D721Med (cell line): ENCODE data around the gene ARHGEF12.

ENCODE experiments used
- DNase-seq: peaks from one replicate; pipeline ENCODE4 v3.0.0; 2011; ENCODE audit warnings: low spot score; ENCODE audit not compliant: insufficient read length
- FAIRE-seq: peaks from 2 replicates; lab custom pipeline; 2011; peaks lifted over from hg19 to GRCh38; lab: Jason Lieb, UNC
- CTCF ChIP-seq: IDR thresholded peaks from 2 replicates; pipeline ENCODE4 v1.5.1; 2012; ENCODE audit warnings: mild to moderate bottlenecking, control low read depth; ENCODE audit not compliant: insufficient read depth; ENCODE audit errors: missing control alignments

The ARHGEF12 gene

GRCh38 chr11:120484722-120485121, 148.5 kb downstream of the ARHGEF12 start:
- FAIRE-seq (no peak), DNase-seq (no peak)
- TF ChIP-seq CTCF = no peak

GRCh38 chr11:120486138-120486537, 149.9 kb downstream of the ARHGEF12 start:
- FAIRE-seq (no peak), DNase-seq (no peak)
- TF ChIP-seq CTCF = no peak

- no peak for TF ChIP-seq CTCF
- FAIRE-seq (no peak), DNase-seq (no peak)
Observed at GRCh38 chr11:120489799-120490198, 153.6 kb downstream of the ARHGEF12 start.

- FAIRE-seq (no peak), DNase-seq (no peak)
- no peak for TF ChIP-seq CTCF
Observed at GRCh38 chr11:120492486-120492885, 156.3 kb downstream of the ARHGEF12 start.

- DNase-seq (no peak), FAIRE-seq (no peak)
- TF ChIP-seq CTCF = no peak
Observed at GRCh38 chr11:120494595-120494994, 158.4 kb downstream of the ARHGEF12 start.

GRCh38 chr11:120499088-120499487, 162.9 kb downstream of the ARHGEF12 start:
- DNase-seq (no peak), FAIRE-seq (no peak)
- no peak for TF ChIP-seq CTCF

GRCh38 chr11:120499859-120500258, 163.6 kb downstream of the ARHGEF12 start:
- no peak for FAIRE-seq
- no peak for DNase-seq
- TF ChIP-seq CTCF = no peak
